Measurements from ENCODE around the gene DNAAF2. TPM values are rescaled to one million over a fixed set of nuclear protein-coding genes. Genes with fewer than 3 reads are reported as not detected.
A peak's percentile ranks its signal among the peaks of the same experiment; 100 is the strongest.

Gene DNAAF2
- polyA plus RNA-seq, 1 of the 3 experiments (the other 2 are of a cell fraction), result 8.9 TPM

GRCh38 chr14:49621114-49621881 is 13.7 kb downstream of the DNAAF2 start:
- ChIA-PET CTCF (interaction anchor here (0.7 to 6.1 kb wide), 10 partner anchors 11 to 483 kb away, joined by 3 to 39 read pairs (median 4); partner anchors contain the start of genes DNAAF2 and RPS29), POLR2A (interaction anchor here (1.3 to 2.8 kb wide), 9 partner anchors 11 to 241 kb away, joined by 3 to 17 read pairs (median 7); partner anchors contain the start of genes DNAAF2, KLHDC2, LRR1 and NEMF)
- WGBS (ENCODE audit: low lambda C conversion rate), result 3% methylated on average over 12 of the region's 65 CpGs
- Histone ChIP-seq H3K4me1 (ENCODE audit: control insufficient read depth in 1 of 2, insufficient read depth in 2 of 2, low read depth in 1 of 2, low read length in 1 of 2) (peaks cover 22 to 29% of the 10 kb centered on the region in 2 experiments), H3F3A (replicated peaks; ENCODE audit: insufficient read depth) (peaks cover 30% of the 10 kb centered on the region), H4K20me1 (ENCODE audit: insufficient read depth) (peaks cover 39% of the 10 kb centered on the region), H3K36me3 (replicated peaks in 1 of 2; ENCODE audit: control insufficient read depth in 1 of 2, insufficient read depth in 2 of 2, low read length in 1 of 2) (peaks cover 35 to 40% of the 10 kb centered on the region in 2 experiments), H3K9ac (peak overlapping the region; percentile 95), H3K9me3 (no peaks in the 10 kb centered on the region), H3K27ac (ENCODE audit: low read depth in 2 of 2, low read length in 1 of 2) (peak overlapping the region; percentile 94 to 98; a peak in 3 of 4 replicates), H3K9me2 (no peaks in the 10 kb centered on the region), H3K4me2 (peak overlapping the region; percentile 87), H3K4me3 (ENCODE audit: low read depth in 2 of 2, low read length in 1 of 2) (peak overlapping the region; percentile 92 to 96), H2AFZ (ENCODE audit: low read depth) (0 out of 2 replicates have a peak overlapping the region, but pooled peaks have one; percentile 50), H3K27me3 (ENCODE audit: insufficient read depth) (no peaks in the 10 kb centered on the region), H3K79me2 (ENCODE audit: insufficient read depth) (peaks cover 82% of the 10 kb centered on the region)
- DNase-seq, result peak; percentile 76
- TF ChIP-seq TEAD4 (IDR thresholded peaks at IDR 0.05; ENCODE audit: borderline replicate concordance, insufficient read depth), result no peak
- TF ChIP-seq, protein P1, sequence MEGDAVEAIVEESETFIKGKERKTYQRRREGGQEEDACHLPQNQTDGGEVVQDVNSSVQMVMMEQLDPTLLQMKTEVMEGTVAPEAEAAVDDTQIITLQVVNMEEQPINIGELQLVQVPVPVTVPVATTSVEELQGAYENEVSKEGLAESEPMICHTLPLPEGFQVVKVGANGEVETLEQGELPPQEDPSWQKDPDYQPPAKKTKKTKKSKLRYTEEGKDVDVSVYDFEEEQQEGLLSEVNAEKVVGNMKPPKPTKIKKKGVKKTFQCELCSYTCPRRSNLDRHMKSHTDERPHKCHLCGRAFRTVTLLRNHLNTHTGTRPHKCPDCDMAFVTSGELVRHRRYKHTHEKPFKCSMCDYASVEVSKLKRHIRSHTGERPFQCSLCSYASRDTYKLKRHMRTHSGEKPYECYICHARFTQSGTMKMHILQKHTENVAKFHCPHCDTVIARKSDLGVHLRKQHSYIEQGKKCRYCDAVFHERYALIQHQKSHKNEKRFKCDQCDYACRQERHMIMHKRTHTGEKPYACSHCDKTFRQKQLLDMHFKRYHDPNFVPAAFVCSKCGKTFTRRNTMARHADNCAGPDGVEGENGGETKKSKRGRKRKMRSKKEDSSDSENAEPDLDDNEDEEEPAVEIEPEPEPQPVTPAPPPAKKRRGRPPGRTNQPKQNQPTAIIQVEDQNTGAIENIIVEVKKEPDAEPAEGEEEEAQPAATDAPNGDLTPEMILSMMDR (IDR thresholded peaks at IDR 0.05), result 0 out of 2 replicates have a peak, but pooled peaks have one; percentile 5

DNA sequence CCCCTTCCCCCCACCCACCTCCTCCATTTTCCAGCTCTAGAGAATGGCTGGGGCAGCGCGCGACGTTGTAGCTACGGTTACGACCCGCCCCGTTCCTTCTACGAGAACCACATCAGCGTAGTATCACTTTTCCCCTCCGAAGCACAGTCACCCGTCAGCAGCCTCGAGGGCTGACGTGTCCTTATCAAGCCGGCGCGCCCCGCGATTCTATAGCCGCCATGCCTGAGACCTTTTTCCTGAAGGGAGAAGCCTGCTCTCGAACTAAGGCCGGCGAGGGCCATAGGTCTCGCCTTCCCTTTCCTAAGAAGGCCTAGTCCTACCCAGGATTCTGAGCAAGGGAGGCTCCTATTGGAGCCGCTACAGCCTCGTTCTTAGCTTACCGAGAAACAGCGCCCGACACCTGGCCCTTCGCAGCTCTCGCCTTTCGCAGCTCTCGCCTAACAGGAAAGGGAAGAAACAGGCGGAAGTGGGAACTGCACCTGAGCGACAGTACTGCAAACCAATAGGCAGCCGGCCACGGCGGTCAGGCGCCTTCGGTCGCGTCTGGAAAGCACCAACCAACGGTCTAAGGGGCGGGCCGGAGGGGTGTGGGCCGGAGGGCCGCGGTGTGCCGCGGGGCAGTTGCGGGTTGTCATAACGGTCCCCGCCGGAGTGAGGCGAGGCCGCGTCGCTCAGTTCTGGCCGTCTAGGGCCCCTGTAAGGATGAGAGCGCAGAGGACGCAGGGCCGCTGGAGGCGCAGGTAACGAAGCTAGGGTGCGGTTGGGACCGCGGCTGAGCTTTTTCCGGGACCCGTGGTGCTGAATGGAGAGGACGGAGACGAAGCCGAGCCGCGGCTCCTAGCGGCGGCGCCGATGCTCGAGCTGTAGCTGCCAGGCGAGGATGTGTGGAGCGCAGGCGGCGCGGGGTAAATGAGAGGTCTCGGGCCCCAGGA is 14.6 kb downstream of the DNAAF2 start, which contains the start of the genes MGAT2 and RPL36AL:
Gene MGAT2, plus strand, starts transcription at position 618 of the 932 bp plus-strand sequence. CDS start 470 bp downstream, outside the sequence.
Gene RPL36AL, minus strand, starts transcription at position 445 of the 932 bp plus-strand sequence. CDS start 1,522 bp downstream, outside the sequence.
- ChIA-PET CTCF (interaction anchor here (0.6 to 6.1 kb wide), 10 partner anchors 12 to 483 kb away, joined by 3 to 39 read pairs (median 4); partner anchors contain the start of genes DNAAF2, LRR1 and RPS29), POLR2A (interaction anchor here (0.8 to 2.8 kb wide), 12 partner anchors 10 to 242 kb away, joined by 3 to 17 read pairs (median 6); partner anchors contain the start of genes DNAAF2, KLHDC2, LRR1 and NEMF)
- no peaks in the 10 kb centered on the region for H3K9me2 ChIP-seq
- peak within 1 kb of the TSS; percentile 97 to 98 for H3K27ac ChIP-seq (ENCODE audit: low read depth in 2 of 2, low read length in 1 of 2)
- peaks cover 78% of the 10 kb centered on the region for H3K79me2 ChIP-seq (ENCODE audit: insufficient read depth)
- H4K20me1 ChIP-seq (ENCODE audit: insufficient read depth), result peaks cover 39% of the 10 kb centered on the region
- no peaks in the 10 kb centered on the region for H3K9me3 ChIP-seq
- H3F3A ChIP-seq (replicated peaks; ENCODE audit: insufficient read depth), result peaks cover 30% of the 10 kb centered on the region
- peak within 1 kb of the TSS; percentile 95 for H3K9ac ChIP-seq
- H2AFZ ChIP-seq (ENCODE audit: low read depth), result peak within 1 kb of the TSS; percentile 88
- H3K4me2 ChIP-seq, result peak within 1 kb of the TSS; percentile 87
- peak; percentile 99 for DNase-seq
- WGBS (ENCODE audit: low lambda C conversion rate), result under 1% methylated on average over 48 of the region's 85 CpGs
- H3K4me3 ChIP-seq (ENCODE audit: low read depth in 2 of 2, low read length in 1 of 2), result peak within 1 kb of the TSS; percentile 92 to 96
- H3K4me1 ChIP-seq (ENCODE audit: control insufficient read depth in 1 of 2, insufficient read depth in 2 of 2, low read depth in 1 of 2, low read length in 1 of 2), result peaks cover 22 to 29% of the 10 kb centered on the region in 2 experiments
- peaks cover 30 to 39% of the 10 kb centered on the region in 2 experiments for H3K36me3 ChIP-seq (replicated peaks in 1 of 2; ENCODE audit: control insufficient read depth in 1 of 2, insufficient read depth in 2 of 2, low read length in 1 of 2)
- H3K27me3 ChIP-seq (ENCODE audit: insufficient read depth), result no peaks in the 10 kb centered on the region
- TF ChIP-seq CHD2 (IDR thresholded peaks at IDR 0.05; ENCODE audit: low read length, partially characterized antibody) (peak; percentile 7), USF1 (IDR thresholded peaks at IDR 0.05; ENCODE audit: borderline replicate concordance, low read depth) (peak; percentile 85), SIN3A (IDR thresholded peaks at IDR 0.05; ENCODE audit: borderline replicate concordance, low read depth, low read length) (0 out of 2 replicates have a peak, but pooled peaks have one; percentile 40), NFIC (IDR thresholded peaks at IDR 0.05; ENCODE audit: borderline replicate concordance) (no peak), MEF2A (IDR thresholded peaks at IDR 0.05; ENCODE audit: borderline replicate concordance, low read depth) (no peak), EZH2phosphoT487 (IDR thresholded peaks at IDR 0.05; ENCODE audit: borderline replicate concordance, low read depth) (no peak), JUND (IDR thresholded peaks at IDR 0.05) (0 out of 2 replicates have a peak, but pooled peaks have one; percentile 16), FOXJ3 (CRISPR knock-in tag; IDR thresholded peaks at IDR 0.05) (no peak), ZBTB33 (IDR thresholded peaks at IDR 0.05; ENCODE audit: borderline replicate concordance, low read depth) (peak; percentile 77), NRF1 (IDR thresholded peaks at IDR 0.05; ENCODE audit: low read depth, low read length) (no peak), FOXM1 (IDR thresholded peaks at IDR 0.05; ENCODE audit: low read depth) (no peak), RAD21 (IDR thresholded peaks at IDR 0.05; ENCODE audit: low read length) (no peak), TEAD4 (IDR thresholded peaks at IDR 0.05; ENCODE audit: borderline replicate concordance, insufficient read depth) (no peak), MXI1 (IDR thresholded peaks at IDR 0.05; ENCODE audit: low read depth, low read length) (peak; percentile 60), EP300 (IDR thresholded peaks at IDR 0.05; ENCODE audit: borderline replicate concordance in 1 of 2, low read depth in 1 of 2, low read length in 1 of 2) (no peak), ELF1 (IDR thresholded peaks at IDR 0.05) (peak; percentile 93), TAF1 (IDR thresholded peaks at IDR 0.05; ENCODE audit: borderline replicate concordance, low read depth, low read length) (peak; percentile 93), RXRA (IDR thresholded peaks at IDR 0.05; ENCODE audit: borderline replicate concordance, low read depth) (peak; percentile 28; the same call in 1 of the 2 replicates)
